Activated naive CD8-positive, alpha-beta T cell treated with anti-CD3 and anti-CD28 coated beads, Interleukin-2, amount 10 ng/mL, durations not matched to agents 7 days and 5 days (primary cell): ENCODE data around the gene NUCB2. TPM values are rescaled to one million over a fixed set of nuclear protein-coding genes. Genes with fewer than 3 reads are reported as not detected.

ENCODE experiments used
- ATAC-seq: fragments of 150-1000 bp; cut with Tn5 transposase; one replicate; pipeline ENCODE4 v1.10.0; 2021; ENCODE audit warnings: low read depth, moderate library complexity
- POLR2A ChIA-PET: fragments of 350-600 bp; sonication (Branson Sonifier 250); formaldehyde crosslinking; loops from one replicate; lab custom pipeline; 2021; ENCODE audit warnings: antibody characterized with exemption; lab: Charles Lee
- DNase-seq: peaks from one replicate; pipeline ENCODE4 v3.0.0; 2021
- H3K27ac Mint-ChIP-seq: one replicate; pipeline ENCODE4 v1.8.0; 2022; ENCODE audit warnings: mild to moderate bottlenecking, mixed read lengths
- H3K27me3 Mint-ChIP-seq: one replicate; pipeline ENCODE4 v1.8.0; 2022; ENCODE audit warnings: mild to moderate bottlenecking, moderate library complexity, mixed read lengths
- H3K36me3 Mint-ChIP-seq: one replicate; pipeline ENCODE4 v1.8.0; 2021; ENCODE audit warnings: mild to moderate bottlenecking, mixed read lengths
- H3K4me1 Mint-ChIP-seq: one replicate; pipeline ENCODE4 v1.8.0; 2021; ENCODE audit warnings: mixed read lengths
- H3K4me3 Mint-ChIP-seq: one replicate; pipeline ENCODE4 v1.8.0; 2022; ENCODE audit warnings: mild to moderate bottlenecking, moderate library complexity, mixed read lengths
- H3K9me3 Mint-ChIP-seq: one replicate; pipeline ENCODE4 v1.8.0; 2021; ENCODE audit warnings: mixed read lengths
- total RNA-seq, 2 experiments: library from RNA; stranded (reverse); gene quantifications; one replicate each; pipeline ENCODE4 v1.2.3, GENCODE V29; 2021

Gene NUCB2
- total RNA-seq, 2 experiments from 2014 or later = 168 to 170 TPM

DNA sequence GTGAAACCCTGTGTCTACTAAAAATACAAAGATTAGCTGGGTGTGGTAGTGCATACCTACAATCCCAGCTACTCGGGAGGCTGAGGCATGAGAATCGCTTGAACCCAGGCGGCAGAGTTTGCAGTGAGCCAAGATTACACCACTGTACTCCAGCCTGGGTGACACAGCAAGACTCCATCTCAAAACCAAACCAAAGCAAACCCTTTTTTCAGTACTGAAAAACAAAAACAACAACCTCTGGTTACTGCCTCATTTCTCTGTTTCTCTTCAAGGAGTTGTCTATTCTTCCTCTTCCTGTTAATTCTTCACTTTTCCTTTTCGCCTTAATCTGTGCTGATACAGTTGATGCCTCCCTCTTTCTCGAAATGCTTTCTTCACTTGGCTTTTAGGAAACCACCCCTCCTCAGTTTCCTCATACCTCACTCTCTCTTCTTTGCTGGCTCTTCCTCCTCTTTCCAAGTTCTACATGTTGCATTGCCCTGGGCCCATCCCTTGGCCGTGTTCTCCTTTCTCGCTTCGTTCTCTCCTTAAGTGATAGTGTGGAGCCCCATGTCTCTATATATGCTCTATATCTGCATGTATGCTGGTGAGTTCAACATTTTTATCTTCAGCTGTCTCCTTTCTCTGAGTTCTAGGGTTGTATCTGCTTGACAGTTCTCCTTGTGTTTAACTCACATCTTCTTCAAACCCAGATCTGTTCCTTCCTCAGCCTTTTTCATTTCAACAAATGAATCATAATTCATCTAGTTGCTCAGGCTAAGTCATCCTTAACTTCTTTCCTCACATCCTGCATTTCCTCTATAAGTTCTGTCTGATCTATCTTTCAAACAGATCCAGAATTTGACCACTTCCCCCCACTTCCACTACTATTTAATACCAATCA is 37.1 kb downstream of the NUCB2 start:
- Mint-ChIP-seq H3K36me3 (peaks cover 26% of the 10 kb centered on the region), H3K4me3 (no peak overlapping the region), H3K4me1 (no peaks in the 10 kb centered on the region), H3K27ac (no peak overlapping the region), H3K9me3 (no peaks in the 10 kb centered on the region), H3K27me3 (no peaks in the 10 kb centered on the region)
- DNase-seq = no peak
- POLR2A ChIA-PET = no interaction called here
- ATAC-seq = no peak

DNA sequence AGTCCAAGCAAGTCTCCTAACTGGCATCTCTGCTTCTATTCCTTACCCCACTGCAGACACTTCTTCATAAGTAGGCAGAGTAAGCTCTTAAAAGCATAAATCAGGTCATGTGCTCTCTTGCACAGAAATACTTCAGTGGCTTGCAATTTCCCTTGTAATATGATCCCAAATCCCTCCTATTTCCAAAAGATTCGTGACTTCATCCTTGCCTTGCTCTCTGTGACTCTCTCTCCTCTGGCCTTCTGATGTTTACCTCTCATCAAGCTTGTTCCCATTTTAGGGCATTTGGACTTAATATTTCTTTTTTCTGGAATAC is 37.7 kb downstream of the NUCB2 start:
- no peak for ATAC-seq
- no peaks in the 10 kb centered on the region for H3K4me1 Mint-ChIP-seq
- H3K27ac Mint-ChIP-seq = no peak overlapping the region
- H3K36me3 Mint-ChIP-seq = peaks cover 31% of the 10 kb centered on the region
- H3K27me3 Mint-ChIP-seq = no peaks in the 10 kb centered on the region
- H3K4me3 Mint-ChIP-seq = no peak overlapping the region
- H3K9me3 Mint-ChIP-seq = no peaks in the 10 kb centered on the region
- POLR2A ChIA-PET = interaction anchor here (0.6 kb wide), 1 partner anchor 113 kb away, joined by 5 read pairs; no protein-coding TSS in a partner anchor
- no peak for DNase-seq

DNA sequence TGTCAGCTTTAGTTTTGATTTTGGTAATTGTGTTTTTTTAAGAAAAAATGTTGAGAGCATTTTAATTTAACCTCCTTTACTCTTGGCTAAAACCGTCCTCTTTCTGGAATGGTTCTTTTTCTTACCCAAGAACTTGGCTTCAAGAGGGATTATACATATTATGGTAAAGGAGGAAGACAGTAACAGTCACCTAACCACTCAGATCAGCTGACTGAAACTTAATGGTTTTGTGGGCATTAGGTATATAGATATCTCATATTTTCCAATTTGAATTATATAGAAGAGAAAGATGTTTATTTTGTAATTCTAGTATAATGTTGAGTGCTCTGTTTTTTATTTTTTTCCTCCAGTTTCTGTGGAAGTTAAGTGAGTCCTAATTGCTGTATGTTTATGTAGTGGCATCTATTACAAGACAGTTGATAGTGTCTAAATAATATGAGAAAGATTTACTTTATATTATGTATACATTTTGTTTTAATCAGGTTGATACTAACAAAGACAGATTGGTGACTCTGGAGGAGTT is 38.4 kb downstream of the NUCB2 start:
- POLR2A ChIA-PET = interaction anchor here (0.6 kb wide), 1 partner anchor 114 kb away, joined by 5 read pairs; no protein-coding TSS in a partner anchor
- no peaks in the 10 kb centered on the region for H3K4me1 Mint-ChIP-seq
- no peaks in the 10 kb centered on the region for H3K27me3 Mint-ChIP-seq
- H3K9me3 Mint-ChIP-seq = peaks cover 2% of the 10 kb centered on the region
- H3K36me3 Mint-ChIP-seq = peaks cover 35% of the 10 kb centered on the region
- no peak overlapping the region for H3K4me3 Mint-ChIP-seq
- no peak overlapping the region for H3K27ac Mint-ChIP-seq
- ATAC-seq (peak; percentile 54), DNase-seq (no peak)

DNA sequence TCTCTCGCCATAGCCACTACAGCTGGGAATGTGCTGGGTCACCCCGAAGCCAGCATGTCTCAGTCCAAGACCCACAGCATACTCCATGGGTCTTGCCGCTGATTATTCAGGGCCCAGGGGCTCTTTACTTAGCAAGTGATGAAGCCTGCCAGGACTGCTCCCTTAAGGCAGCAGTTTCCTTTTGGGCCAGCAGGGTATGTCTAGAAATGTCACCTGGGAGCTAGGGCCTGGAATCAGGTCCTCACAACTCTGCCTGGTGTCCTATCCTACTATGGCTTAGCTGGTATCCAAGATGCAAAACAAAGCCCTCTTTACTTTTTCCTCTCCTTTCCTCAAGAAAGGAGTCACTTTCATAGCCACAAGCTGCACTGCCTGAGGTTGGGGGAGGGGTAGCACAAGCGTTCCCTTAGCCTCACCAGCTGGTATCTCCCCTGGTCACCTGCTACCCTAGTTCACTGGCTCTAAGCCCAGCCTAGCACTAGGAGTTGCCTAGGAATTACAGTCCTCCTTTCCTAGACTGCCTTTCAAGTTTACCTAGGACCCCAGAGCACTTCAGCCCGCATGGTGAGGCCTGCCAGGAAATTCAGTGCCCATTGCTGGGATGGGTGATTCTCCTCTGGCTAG is 52.4 kb downstream of the NUCB2 start:
- no peaks in the 10 kb centered on the region for H3K9me3 Mint-ChIP-seq
- no peaks in the 10 kb centered on the region for H3K27me3 Mint-ChIP-seq
- peaks cover 60% of the 10 kb centered on the region for H3K36me3 Mint-ChIP-seq
- POLR2A ChIA-PET = no interaction called here
- H3K27ac Mint-ChIP-seq = no peak overlapping the region
- DNase-seq (no peak), ATAC-seq (no peak)
- H3K4me3 Mint-ChIP-seq = no peak overlapping the region
- H3K4me1 Mint-ChIP-seq = peaks cover 12% of the 10 kb centered on the region

DNA sequence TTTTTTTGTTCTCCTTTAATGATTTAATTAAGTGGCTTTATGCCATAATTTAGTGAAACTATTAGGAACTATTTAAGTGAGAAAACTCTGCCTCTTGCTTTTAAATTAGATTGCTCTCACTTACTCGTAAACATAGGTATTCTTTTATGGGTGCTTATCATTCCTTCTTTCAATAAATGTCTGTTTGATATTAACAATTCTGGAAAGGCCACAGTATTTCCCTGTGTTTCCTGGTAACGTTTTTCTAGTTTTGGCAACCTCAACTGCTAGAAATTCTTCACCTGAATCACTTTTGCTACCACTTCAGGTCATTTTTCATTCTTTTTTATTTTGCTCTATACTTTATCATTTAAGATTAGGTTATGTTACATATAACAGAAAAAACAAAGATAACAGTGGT is 55.1 kb downstream of the NUCB2 start:
- Mint-ChIP-seq H3K27ac (no peak overlapping the region), H3K36me3 (peaks cover 46% of the 10 kb centered on the region), H3K27me3 (no peaks in the 10 kb centered on the region), H3K4me1 (peaks cover 14% of the 10 kb centered on the region), H3K9me3 (no peaks in the 10 kb centered on the region), H3K4me3 (no peak overlapping the region)
- DNase-seq = no peak
- no peak for ATAC-seq
- POLR2A ChIA-PET = no interaction called here

DNA sequence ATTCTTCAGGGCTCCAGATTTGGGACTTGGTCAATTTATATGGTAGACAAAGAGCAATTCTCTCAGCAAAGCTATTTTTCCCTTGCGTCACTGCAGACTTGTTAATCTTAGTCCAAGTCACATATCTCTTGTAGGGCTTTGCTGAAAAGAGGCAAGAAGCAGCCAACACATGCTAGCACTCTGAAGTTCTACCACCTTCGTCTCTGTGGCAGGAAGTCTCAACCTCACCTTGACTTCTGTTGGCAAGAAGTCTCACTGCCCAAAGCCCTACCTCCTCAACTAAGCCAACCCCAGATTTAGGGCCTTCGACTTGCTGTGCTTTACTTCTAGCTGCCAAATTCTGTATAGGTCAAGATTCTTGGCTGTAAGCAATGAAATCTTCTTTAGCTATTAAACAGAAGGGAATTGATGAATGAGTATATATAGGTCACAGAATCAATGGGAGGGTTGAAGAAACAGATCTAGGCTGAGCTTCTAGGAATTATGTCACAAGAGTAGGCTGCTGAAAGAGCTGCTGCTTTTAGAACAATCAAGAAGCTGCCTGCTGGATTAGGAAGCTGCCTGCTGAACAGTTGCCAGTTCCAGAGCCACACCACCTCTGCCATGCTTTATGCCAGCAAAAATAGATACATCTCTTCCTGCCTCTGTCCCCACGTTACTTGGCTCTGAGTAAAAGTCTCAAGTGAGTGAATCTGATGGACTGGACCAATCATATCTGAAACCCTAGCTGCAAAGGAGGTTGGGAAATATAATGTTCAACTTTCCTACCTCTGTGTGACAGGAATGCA is 57.5 kb downstream of the NUCB2 start:
- peaks cover 41% of the 10 kb centered on the region for H3K36me3 Mint-ChIP-seq
- H3K9me3 Mint-ChIP-seq = no peaks in the 10 kb centered on the region
- DNase-seq (no peak), ATAC-seq (peak; percentile 96)
- peak overlapping the region; percentile 58 for H3K27ac Mint-ChIP-seq
- H3K4me1 Mint-ChIP-seq = peaks cover 14% of the 10 kb centered on the region
- H3K27me3 Mint-ChIP-seq = no peaks in the 10 kb centered on the region
- POLR2A ChIA-PET = interaction anchor here (0.9 to 1.9 kb wide), 2 partner anchors 38 to 57 kb away, joined by 3 to 5 read pairs; partner anchors contain the start of gene NUCB2
- no peak overlapping the region for H3K4me3 Mint-ChIP-seq

DNA sequence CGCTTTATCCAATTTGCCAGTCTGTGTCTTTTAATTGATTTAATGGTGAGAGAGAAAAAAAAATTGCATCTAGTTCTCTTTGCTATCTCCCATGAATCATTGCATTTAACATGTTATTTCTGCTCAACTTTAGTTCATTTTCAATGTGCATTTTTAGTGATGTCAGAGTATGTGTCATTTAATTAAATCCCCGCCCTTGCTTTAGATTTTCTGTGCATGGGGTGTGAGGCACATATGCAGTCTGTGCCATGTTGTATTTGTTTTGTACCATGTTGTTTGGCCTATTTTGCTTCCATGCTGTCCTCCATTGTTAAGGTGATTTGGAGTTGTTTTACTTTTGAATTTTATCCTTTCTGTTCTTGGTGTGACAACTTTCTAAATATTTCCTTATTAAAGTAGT is 66.7 kb downstream of the NUCB2 start:
- Mint-ChIP-seq H3K9me3 (no peaks in the 10 kb centered on the region), H3K27ac (no peak overlapping the region), H3K4me3 (no peak overlapping the region), H3K36me3 (peaks cover 28% of the 10 kb centered on the region), H3K4me1 (peaks cover 6% of the 10 kb centered on the region), H3K27me3 (no peaks in the 10 kb centered on the region)
- POLR2A ChIA-PET = no interaction called here
- no peak for ATAC-seq
- no peak for DNase-seq

DNA sequence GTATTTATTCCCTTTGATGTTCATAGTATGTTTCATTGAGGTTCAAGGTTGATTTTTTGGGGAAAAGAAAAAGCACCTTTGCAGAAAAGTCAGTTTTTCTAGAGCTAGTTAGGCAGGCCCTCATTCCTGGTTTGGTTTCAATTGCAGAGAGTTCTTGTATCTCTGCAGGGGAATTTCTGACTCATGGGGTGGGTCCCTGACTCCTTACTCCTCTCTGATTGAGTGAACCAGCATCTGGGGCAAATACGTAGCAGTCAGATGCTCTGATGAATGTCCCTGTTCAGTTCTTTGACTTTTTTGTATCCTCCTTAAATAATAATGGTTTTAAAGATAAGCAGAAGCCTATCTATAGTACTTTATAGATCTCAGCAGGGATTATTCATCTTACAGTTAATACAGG is 67.4 kb downstream of the NUCB2 start:
- Mint-ChIP-seq H3K4me1 (peaks cover 6% of the 10 kb centered on the region), H3K36me3 (peaks cover 28% of the 10 kb centered on the region), H3K27me3 (no peaks in the 10 kb centered on the region), H3K27ac (no peak overlapping the region), H3K4me3 (no peak overlapping the region), H3K9me3 (no peaks in the 10 kb centered on the region)
- DNase-seq = no peak
- ATAC-seq = no peak
- POLR2A ChIA-PET = no interaction called here

DNA sequence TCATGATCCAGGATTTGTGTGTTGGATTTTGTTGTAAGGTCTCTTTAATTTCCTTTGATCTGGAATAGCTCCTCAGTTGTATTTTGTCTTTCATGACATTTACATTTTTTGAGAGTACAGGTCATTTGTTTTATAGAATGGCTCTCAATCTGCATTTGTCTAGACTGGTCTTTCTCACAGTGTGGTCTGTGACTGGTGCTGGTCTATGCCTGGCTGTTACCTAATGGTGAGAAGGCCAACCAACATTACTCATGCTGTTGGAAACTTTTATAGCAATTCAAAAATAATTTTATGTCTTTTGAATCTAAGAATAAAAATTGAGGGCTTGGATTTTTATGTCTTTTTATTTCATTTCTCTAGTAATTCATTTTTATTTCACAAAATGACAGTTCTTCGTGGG is 71.1 kb downstream of the NUCB2 start:
- Mint-ChIP-seq H3K27me3 (peaks cover 10% of the 10 kb centered on the region), H3K4me3 (no peak overlapping the region), H3K36me3 (peaks cover 26% of the 10 kb centered on the region), H3K27ac (no peak overlapping the region), H3K9me3 (no peaks in the 10 kb centered on the region), H3K4me1 (peaks cover 15% of the 10 kb centered on the region)
- DNase-seq (no peak), ATAC-seq (no peak)
- POLR2A ChIA-PET = no interaction called here

DNA sequence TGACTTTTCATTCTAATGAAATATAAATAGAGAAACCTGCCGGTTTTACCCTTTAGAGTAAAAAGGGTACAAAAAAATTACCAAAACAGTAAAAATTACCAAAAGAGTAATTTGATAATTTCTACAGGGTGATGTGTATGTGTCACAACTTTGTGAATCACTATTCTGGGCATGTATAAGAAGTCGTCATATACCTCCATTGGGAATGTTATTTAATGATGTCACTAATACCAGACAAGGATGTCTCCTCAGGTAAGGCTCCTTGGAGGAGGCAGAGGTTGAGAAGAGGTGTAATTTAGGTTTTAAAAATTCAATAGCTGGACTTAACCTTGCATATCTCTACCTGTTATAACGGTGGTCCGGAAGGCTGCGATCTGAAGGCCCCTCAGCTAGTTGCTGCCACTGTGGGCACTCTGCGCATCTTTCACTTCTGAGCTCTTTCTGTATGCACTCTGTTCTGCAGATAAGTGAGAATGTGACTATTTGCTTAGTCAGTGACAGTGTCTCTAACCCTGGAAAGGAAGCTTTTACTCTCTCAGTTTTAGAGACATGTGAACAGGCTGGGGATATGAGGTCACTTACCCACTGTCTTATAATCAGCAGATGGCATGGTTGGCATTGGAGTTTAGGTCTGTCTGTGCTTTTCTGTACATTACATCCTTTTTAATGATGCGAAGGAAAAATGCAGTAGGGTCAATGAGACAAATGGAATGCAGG is 74.1 kb downstream of the NUCB2 start:
- Mint-ChIP-seq H3K36me3 (peaks cover 12% of the 10 kb centered on the region), H3K9me3 (no peaks in the 10 kb centered on the region), H3K4me3 (peak overlapping the region; percentile 60), H3K27me3 (peaks cover 12% of the 10 kb centered on the region), H3K4me1 (peaks cover 28% of the 10 kb centered on the region), H3K27ac (no peak overlapping the region)
- no peak for ATAC-seq
- POLR2A ChIA-PET = interaction anchor here (1.1 kb wide), 1 partner anchor 54 kb away, joined by 3 read pairs; no protein-coding TSS in a partner anchor
- DNase-seq = no peak

DNA sequence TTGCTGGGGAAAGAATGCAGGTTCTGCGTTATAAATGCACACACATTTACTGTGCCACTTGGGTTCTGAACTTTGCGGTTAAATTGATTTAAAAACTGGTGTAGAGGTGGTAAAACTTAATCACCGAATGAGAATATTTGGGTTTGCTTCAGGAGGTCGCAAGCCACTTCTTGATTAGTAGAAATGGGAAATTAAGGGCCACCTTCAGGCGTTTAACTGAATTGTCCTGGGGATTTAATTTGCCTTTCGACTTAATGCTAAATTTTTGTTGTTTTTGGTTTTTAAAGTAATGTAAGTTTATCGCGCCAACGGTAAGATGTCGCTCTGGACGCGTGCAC is 74.6 kb downstream of the NUCB2 start:
- Mint-ChIP-seq H3K27ac (peak overlapping the region; percentile 11), H3K36me3 (peaks cover 12% of the 10 kb centered on the region), H3K4me1 (peaks cover 28% of the 10 kb centered on the region), H3K4me3 (peak overlapping the region; percentile 60), H3K27me3 (peaks cover 12% of the 10 kb centered on the region), H3K9me3 (no peaks in the 10 kb centered on the region)
- POLR2A ChIA-PET = interaction anchor here (1.1 kb wide), 1 partner anchor 55 kb away, joined by 3 read pairs; no protein-coding TSS in a partner anchor
- ATAC-seq (no peak), DNase-seq (no peak)

DNA sequence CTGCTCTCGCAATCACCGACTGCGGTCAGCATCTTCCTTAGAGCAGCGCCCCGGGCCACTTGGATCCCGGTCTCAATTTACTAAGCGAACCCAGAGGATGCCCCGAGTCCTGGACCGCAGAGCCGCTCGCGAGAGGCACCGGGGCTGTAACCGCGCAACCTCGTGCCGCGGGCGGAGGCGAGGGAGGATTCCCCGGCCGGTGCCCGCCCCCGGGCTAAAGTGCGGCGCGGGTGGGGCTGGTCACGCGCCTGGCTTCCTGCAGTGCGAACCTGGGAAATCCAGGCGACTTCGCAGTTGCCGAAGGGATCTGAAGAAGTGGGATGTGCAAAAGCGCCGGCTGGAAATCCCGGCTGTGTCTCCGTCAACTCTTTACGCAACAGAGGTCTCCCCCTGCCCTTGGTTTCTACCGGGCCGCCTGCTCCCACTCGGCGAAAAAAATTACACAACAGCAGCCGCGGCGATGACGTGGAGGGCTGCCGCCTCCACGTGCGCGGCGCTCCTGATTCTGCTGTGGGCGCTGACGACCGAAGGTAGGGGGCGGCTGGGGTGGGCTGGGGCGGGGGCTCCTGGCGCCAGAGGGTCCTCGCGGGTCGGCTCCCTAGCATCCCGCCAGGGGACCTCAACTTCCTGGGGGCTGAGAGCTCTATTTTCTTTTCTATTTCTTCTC is 75.1 kb downstream of the NUCB2 start, which contains the start of gene NCR3LG1:
Gene NCR3LG1 (plus strand): TSS at position 291 of the 667 bp plus-strand sequence. CDS start 170 bp downstream, at position 461.
- Mint-ChIP-seq H3K9me3 (no peaks in the 10 kb centered on the region), H3K27me3 (peaks cover 12% of the 10 kb centered on the region), H3K27ac (peak within 1 kb of the TSS; percentile 82), H3K36me3 (peaks cover 12% of the 10 kb centered on the region), H3K4me1 (peaks cover 28% of the 10 kb centered on the region), H3K4me3 (peak within 1 kb of the TSS; percentile 91)
- DNase-seq (peak; percentile 71), ATAC-seq (peak; percentile 50)
- POLR2A ChIA-PET = interaction anchor here (0.7 to 1.5 kb wide), 4 partner anchors 66 to 151 kb away, joined by 3 to 10 read pairs (median 5); no protein-coding TSS in a partner anchor
